Mucosa of stomach (tissue), 1 donor: ENCODE data around the gene ZFPM1.
A peak's percentile ranks its signal among the peaks of the same experiment; 100 is the strongest.
"Not testable (repeated sequence)": the region's sequence is repeated elsewhere in the genome, so short reads cannot be mapped to it uniquely, and the experiment has no call there.

Experiments used
- H3K27me3 ChIP-seq: one replicate; pipeline ENCODE4 v1.7.0; 2013; ENCODE audit warnings: mild to moderate bottlenecking, low read length; ENCODE audit not compliant: control insufficient read depth, insufficient read depth
- H3K36me3 ChIP-seq: one replicate; pipeline ENCODE4 v1.7.0; 2013; ENCODE audit warnings: low read length; ENCODE audit not compliant: control insufficient read depth, insufficient read depth
- H3K4me1 ChIP-seq: one replicate; pipeline ENCODE4 v1.7.0; 2013; ENCODE audit warnings: mild to moderate bottlenecking, low read length; ENCODE audit not compliant: control insufficient read depth, insufficient read depth
- H3K4me3 ChIP-seq: one replicate; pipeline ENCODE4 v1.7.0; 2013; ENCODE audit warnings: low read length
- H3K9ac ChIP-seq: one replicate; pipeline ENCODE4 v1.7.0; 2013; ENCODE audit warnings: mild to moderate bottlenecking, low read length, moderate library complexity
- H3K9me3 ChIP-seq: one replicate; pipeline ENCODE4 v1.7.0; 2013; ENCODE audit warnings: mild to moderate bottlenecking, low read length, moderate library complexity; ENCODE audit not compliant: control insufficient read depth
- donor health status: Pancreatic carcinoma.

ZFPM1 gene

DNA sequence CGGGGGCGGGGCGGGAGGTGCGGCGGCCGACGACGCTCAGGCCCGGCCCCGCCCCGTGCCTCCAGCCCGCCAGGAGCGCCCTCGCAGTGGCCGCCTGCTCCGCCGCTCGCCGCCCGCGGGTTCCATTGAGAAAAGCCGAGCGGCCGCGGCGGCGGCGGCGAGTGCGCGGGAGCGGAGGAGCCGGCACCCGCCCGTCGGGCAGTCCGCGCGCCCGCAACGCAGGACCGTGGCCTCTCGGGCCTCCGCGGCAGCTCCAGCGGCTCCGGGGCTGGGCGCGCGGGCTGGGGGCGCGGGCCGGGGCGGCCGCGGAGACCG is at the start of gene ZFPM1:
Gene ZFPM1 (plus strand): TSS at position 64 of the 315 bp plus-strand sequence. CDS start 359 bp downstream, outside the sequence.
- no peaks in the 10 kb centered on the region for H3K9me3 ChIP-seq
- H3K27me3 ChIP-seq, result peaks cover 8% of the 10 kb centered on the region
- H3K4me1 ChIP-seq, result peaks cover 43% of the 10 kb centered on the region
- H3K4me3 ChIP-seq, result peak within 1 kb of the TSS; percentile 63
- H3K36me3 ChIP-seq, result no peaks in the 10 kb centered on the region
- peak within 1 kb of the TSS; percentile 74 for H3K9ac ChIP-seq

GRCh38 chr16:88403794-88404581 is 49.1 kb upstream of the ZFPM1 start:
- H3K36me3 ChIP-seq, result no peaks in the 10 kb centered on the region
- no peak overlapping the region for H3K9ac ChIP-seq
- peaks cover 15% of the 10 kb centered on the region for H3K4me1 ChIP-seq
- H3K27me3 ChIP-seq, result peaks cover 12% of the 10 kb centered on the region
- H3K9me3 ChIP-seq, result no peaks in the 10 kb centered on the region
- H3K4me3 ChIP-seq, result no peak overlapping the region

GRCh38 chr16:88404769-88405168 is 48.3 kb upstream of the ZFPM1 start:
- Histone ChIP-seq H3K9me3 (no peaks in the 10 kb centered on the region), H3K36me3 (no peaks in the 10 kb centered on the region), H3K4me3 (no peak overlapping the region), H3K9ac (no peak overlapping the region), H3K4me1 (peaks cover 15% of the 10 kb centered on the region), H3K27me3 (peaks cover 12% of the 10 kb centered on the region)

GRCh38 chr16:88405216-88406060 is 47.6 kb upstream of the ZFPM1 start:
- H3K4me3 ChIP-seq, result no peak overlapping the region
- H3K4me1 ChIP-seq, result peaks cover 15% of the 10 kb centered on the region
- no peak overlapping the region for H3K9ac ChIP-seq
- no peaks in the 10 kb centered on the region for H3K9me3 ChIP-seq
- no peaks in the 10 kb centered on the region for H3K36me3 ChIP-seq
- H3K27me3 ChIP-seq, result peaks cover 12% of the 10 kb centered on the region

DNA sequence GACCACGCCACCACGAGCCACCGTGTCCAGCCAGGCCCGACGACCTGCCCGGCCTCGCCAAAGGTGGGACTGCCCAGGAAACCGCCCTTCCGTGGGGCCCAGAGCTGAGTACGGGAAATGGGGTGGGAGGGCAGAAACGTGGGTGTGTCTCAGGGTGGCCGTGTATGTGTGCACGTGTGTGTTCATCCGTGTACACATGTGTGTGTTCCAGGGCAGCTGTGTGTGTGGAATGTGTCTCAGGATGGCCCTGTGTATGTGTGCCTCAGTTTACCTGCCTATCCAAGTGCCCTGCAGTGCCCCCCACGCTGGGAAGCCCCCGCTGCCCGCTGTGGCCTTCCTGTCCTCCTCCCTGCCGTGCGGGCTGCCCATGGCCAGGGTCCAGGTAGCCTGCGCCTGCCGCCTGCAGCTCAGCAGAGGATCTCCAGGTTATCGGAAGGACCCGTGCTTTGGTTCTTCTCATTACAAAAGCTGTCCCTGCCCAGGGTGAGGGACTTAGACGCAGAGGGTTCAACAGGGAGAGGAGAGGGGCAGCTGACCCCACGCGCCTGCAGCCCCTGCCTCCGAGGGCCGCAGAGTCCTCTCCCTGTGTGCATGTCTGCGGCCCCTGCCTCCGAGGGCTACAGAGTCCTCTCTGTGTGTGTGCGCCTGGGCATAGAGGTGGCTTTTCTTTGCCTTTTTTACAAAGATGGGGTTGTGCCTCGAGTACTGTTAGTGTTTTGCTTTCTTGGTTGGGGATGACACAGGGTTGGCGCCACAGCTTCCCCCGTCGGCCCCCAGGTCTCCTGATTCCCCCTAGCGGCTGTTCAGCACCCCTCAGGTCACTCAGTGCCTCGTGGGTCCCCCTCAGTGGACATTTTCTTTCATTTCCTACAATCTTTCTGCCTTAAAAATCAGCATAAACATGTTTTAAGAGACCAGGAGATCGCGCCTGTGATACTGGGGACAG is 46.7 kb upstream of the ZFPM1 start:
- H3K27me3 ChIP-seq, result peaks cover 12% of the 10 kb centered on the region
- H3K9me3 ChIP-seq, result no peaks in the 10 kb centered on the region
- H3K36me3 ChIP-seq, result no peaks in the 10 kb centered on the region
- H3K4me1 ChIP-seq, result peaks cover 15% of the 10 kb centered on the region
- no peak overlapping the region for H3K9ac ChIP-seq
- H3K4me3 ChIP-seq, result no peak overlapping the region

GRCh38 chr16:88407042-88407420 is 46.0 kb upstream of the ZFPM1 start:
- no peak overlapping the region for H3K9ac ChIP-seq
- no peaks in the 10 kb centered on the region for H3K9me3 ChIP-seq
- no peaks in the 10 kb centered on the region for H3K36me3 ChIP-seq
- no peak overlapping the region for H3K4me3 ChIP-seq
- peaks cover 12% of the 10 kb centered on the region for H3K27me3 ChIP-seq
- peaks cover 15% of the 10 kb centered on the region for H3K4me1 ChIP-seq

DNA sequence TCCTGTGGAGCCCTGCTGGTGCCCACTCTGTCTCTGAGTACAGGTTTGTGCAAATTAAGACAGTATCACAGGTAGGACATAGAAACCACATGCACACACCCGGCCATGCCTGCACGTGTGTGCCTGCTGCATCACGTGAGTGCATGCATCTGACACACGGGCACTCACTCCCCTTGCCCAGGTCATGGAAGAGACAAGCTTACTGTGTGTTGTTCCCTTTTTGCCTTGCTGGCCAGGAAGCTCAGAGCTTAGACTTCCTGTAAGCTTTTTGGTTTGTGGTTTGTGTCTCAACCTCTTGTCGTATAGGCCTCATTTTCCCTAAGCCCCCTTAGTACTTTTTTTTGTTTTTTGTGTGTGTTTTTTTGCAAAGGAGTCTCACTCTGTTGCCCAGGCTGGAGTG is 45.3 kb upstream of the ZFPM1 start:
- Histone ChIP-seq H3K9ac (no peak overlapping the region), H3K4me1 (peaks cover 15% of the 10 kb centered on the region), H3K9me3 (no peaks in the 10 kb centered on the region), H3K4me3 (no peak overlapping the region), H3K36me3 (no peaks in the 10 kb centered on the region), H3K27me3 (peaks cover 12% of the 10 kb centered on the region)

GRCh38 chr16:88408561-88409142 is 44.4 kb upstream of the ZFPM1 start:
- peaks cover 12% of the 10 kb centered on the region for H3K27me3 ChIP-seq
- no peaks in the 10 kb centered on the region for H3K36me3 ChIP-seq
- no peaks in the 10 kb centered on the region for H3K9me3 ChIP-seq
- H3K9ac ChIP-seq, result no peak overlapping the region
- H3K4me1 ChIP-seq, result peaks cover 15% of the 10 kb centered on the region
- H3K4me3 ChIP-seq, result no peak overlapping the region

- peaks cover 12% of the 10 kb centered on the region for H3K27me3 ChIP-seq
- H3K4me3 ChIP-seq, result no peak overlapping the region
- no peaks in the 10 kb centered on the region for H3K36me3 ChIP-seq
- H3K4me1 ChIP-seq, result peaks cover 15% of the 10 kb centered on the region
- H3K9ac ChIP-seq, result no peak overlapping the region
- no peaks in the 10 kb centered on the region for H3K9me3 ChIP-seq
These were observed 43.6 kb upstream of the ZFPM1 start for GRCh38 chr16:88409296-88410065.

GRCh38 chr16:88410297-88410968 is 42.6 kb upstream of the ZFPM1 start:
- H3K36me3 ChIP-seq, H3K9me3 ChIP-seq, H3K4me3 ChIP-seq, H3K9ac ChIP-seq: not testable (repeated sequence)
- H3K4me1 ChIP-seq, result peaks cover 12% of the 10 kb centered on the region
- H3K27me3 ChIP-seq, result peaks cover 12% of the 10 kb centered on the region
